ENCODE data around the gene SEMA4D. TPM values are rescaled to one million over a fixed set of nuclear protein-coding genes. Genes with fewer than 3 reads are reported as not detected.

The SEMA4D gene
- total and polyA plus RNA-seq, 2 of the 13 experiments (the other 11 are each of a cell fraction or from before 2014, with no cell fraction given), result 0.13 to 0.16 TPM

DNA sequence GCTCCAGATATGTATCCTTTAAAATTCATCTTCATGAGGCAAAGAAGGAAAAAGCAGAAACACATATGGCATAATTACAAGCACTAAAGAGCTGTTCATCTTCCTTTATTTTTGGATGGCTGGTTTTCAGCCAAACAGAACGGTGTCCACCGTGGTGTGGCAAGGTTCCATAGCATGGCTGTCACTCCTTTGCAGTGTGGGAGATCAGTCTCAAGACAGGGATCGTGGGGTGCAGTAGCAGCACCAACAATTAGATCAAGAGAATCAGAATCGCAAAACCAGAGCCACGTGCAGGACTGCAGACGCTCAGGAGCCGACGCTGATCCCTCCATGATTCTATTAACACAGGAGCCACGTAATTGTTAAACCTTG is 79.5 kb downstream of the SEMA4D start:
- ChIA-PET CTCF (ENCODE audit: low intra/inter-chr PET ratio, low total read pairs) (no interaction called here), POLR2A (no interaction called here)
- FAIRE-seq (no peak), ATAC-seq (no peak), DNase-seq (ENCODE audit: low spot score) (no peak)
- Histone ChIP-seq H3K27ac (ENCODE audit: extremely low read length, insufficient read depth, low read length) (no peak overlapping the region), H2AFZ (ENCODE audit: low read length) (no peak overlapping the region), H3K4me1 (ENCODE audit: insufficient read depth, low read length) (no peaks in the 10 kb centered on the region), H3K9me3 (ENCODE audit: low read length) (no peaks in the 10 kb centered on the region), H3K36me3 (replicated peaks in 1 of 2; ENCODE audit: control insufficient read depth in 1 of 2, insufficient read depth in 2 of 2, low read length in 2 of 2) (no peaks in the 10 kb centered on the region), H3K79me2 (ENCODE audit: insufficient read depth, low read length) (no peaks in the 10 kb centered on the region), H4K20me1 (ENCODE audit: insufficient read depth, low read length) (no peaks in the 10 kb centered on the region), H3K4me2 (ENCODE audit: low read depth, low read length) (no peak overlapping the region), H3K4me3 (replicated peaks in 1 of 3; ENCODE audit: insufficient read depth in 1 of 3, low read depth in 2 of 3, low read length in 3 of 3) (no peak overlapping the region), H3K9ac (ENCODE audit: insufficient read depth, low read depth, low read length) (no peak overlapping the region), H3K27me3 (ENCODE audit: control insufficient read depth in 1 of 2, insufficient read depth in 2 of 2, low read length in 2 of 2) (peaks cover 0 to 8% of the 10 kb centered on the region in 2 experiments; a peak in 1 of 5 replicates)
- intact Hi-C loops (cut with micrococcal nuclease; ENCODE audit: unreplicated experiment), result no loop called here
- TF ChIP-seq HMG20A (CRISPR knock-in tag; IDR thresholded peaks at IDR 0.05; ENCODE audit: borderline replicate concordance), result no peak
- no peak for TF ChIP-seq ZNF563 (CRISPR knock-in tag; IDR thresholded peaks at IDR 0.05)
- no peak for TF ChIP-seq HOXD1 (CRISPR knock-in tag; IDR thresholded peaks at IDR 0.05)
- no peak for TF ChIP-seq HNF1B (CRISPR knock-in tag; IDR thresholded peaks at IDR 0.05)
- WGBS (ENCODE audit: low lambda C conversion rate), result 61% methylated on average over 5 of the region's 9 CpGs
- BruUV-seq (replicated peaks), result no TSS peak
- in situ Hi-C loops (cut with HindIII; ENCODE audit: extremely low pct_ligation_motif_present, low pct_unique_long_range_greater_than_20kb), result no loop called here

- H3K9ac ChIP-seq (ENCODE audit: insufficient read depth, low read depth, low read length), result no peak overlapping the region
- H3K27me3 ChIP-seq (ENCODE audit: control insufficient read depth in 1 of 2, insufficient read depth in 2 of 2, low read length in 2 of 2), result peaks cover 0 to 8% of the 10 kb centered on the region in 2 experiments; a peak in 1 of 5 replicates
- ATAC-seq (no peak), DNase-seq (ENCODE audit: low spot score) (no peak), FAIRE-seq (no peak)
- ChIA-PET POLR2A (no interaction called here), CTCF (ENCODE audit: low intra/inter-chr PET ratio, low total read pairs) (no interaction called here)
- H3K4me2 ChIP-seq (ENCODE audit: low read depth, low read length), result no peak overlapping the region
- no peak overlapping the region for H3K4me3 ChIP-seq (replicated peaks in 1 of 3; ENCODE audit: insufficient read depth in 1 of 3, low read depth in 2 of 3, low read length in 3 of 3)
- BruUV-seq (replicated peaks), result no TSS peak
- no peaks in the 10 kb centered on the region for H3K79me2 ChIP-seq (ENCODE audit: insufficient read depth, low read length)
- no peak overlapping the region for H3K27ac ChIP-seq (ENCODE audit: extremely low read length, insufficient read depth, low read length)
- no peaks in the 10 kb centered on the region for H3K36me3 ChIP-seq (replicated peaks in 1 of 2; ENCODE audit: control insufficient read depth in 1 of 2, insufficient read depth in 2 of 2, low read length in 2 of 2)
- H3K9me3 ChIP-seq (ENCODE audit: low read length), result no peaks in the 10 kb centered on the region
- intact Hi-C loops (cut with micrococcal nuclease; ENCODE audit: unreplicated experiment), result no loop called here
- no peaks in the 10 kb centered on the region for H3K4me1 ChIP-seq (ENCODE audit: insufficient read depth, low read length)
- 57% methylated on average over 4 of the region's 6 CpGs for WGBS (ENCODE audit: low lambda C conversion rate)
- H4K20me1 ChIP-seq (ENCODE audit: insufficient read depth, low read length), result no peaks in the 10 kb centered on the region
- in situ Hi-C loops (cut with HindIII; ENCODE audit: extremely low pct_ligation_motif_present, low pct_unique_long_range_greater_than_20kb), result no loop called here
- no peak overlapping the region for H2AFZ ChIP-seq (ENCODE audit: low read length)
- TF ChIP-seq ZNF501 (CRISPR knock-in tag; IDR thresholded peaks at IDR 0.05) (no peak), PAF1 (CRISPR knock-in tag; IDR thresholded peaks at IDR 0.05) (no peak), ERF (CRISPR knock-in tag; IDR thresholded peaks at IDR 0.05) (no peak), ATRX (CRISPR knock-in tag; IDR thresholded peaks at IDR 0.05; ENCODE audit: borderline replicate concordance) (no peak), SMC3 (IDR thresholded peaks at IDR 0.05; ENCODE audit: low read length) (no peak), CREM (IDR thresholded peaks at IDR 0.05) (no peak), CREM (CRISPR knock-in tag; IDR thresholded peaks at IDR 0.05) (no peak), KDM2A (CRISPR knock-in tag; IDR thresholded peaks at IDR 0.05; ENCODE audit: borderline replicate concordance, low read depth) (no peak), SYNCRIP (IDR thresholded peaks at IDR 0.05; ENCODE audit: insufficient read depth, low read depth, low read length) (no peak), AKAP8 (CRISPR knock-in tag; IDR thresholded peaks at IDR 0.05) (no peak), TEAD2 (CRISPR knock-in tag; IDR thresholded peaks at IDR 0.05) (no peak), ISX (CRISPR knock-in tag; conservative IDR thresholded peaks at IDR 0.05) (no peak), SMYD3 (CRISPR knock-in tag; IDR thresholded peaks at IDR 0.05) (no peak), TAF1 (CRISPR knock-in tag; IDR thresholded peaks at IDR 0.05) (no peak)
- TF ChIP-seq, protein P1, sequence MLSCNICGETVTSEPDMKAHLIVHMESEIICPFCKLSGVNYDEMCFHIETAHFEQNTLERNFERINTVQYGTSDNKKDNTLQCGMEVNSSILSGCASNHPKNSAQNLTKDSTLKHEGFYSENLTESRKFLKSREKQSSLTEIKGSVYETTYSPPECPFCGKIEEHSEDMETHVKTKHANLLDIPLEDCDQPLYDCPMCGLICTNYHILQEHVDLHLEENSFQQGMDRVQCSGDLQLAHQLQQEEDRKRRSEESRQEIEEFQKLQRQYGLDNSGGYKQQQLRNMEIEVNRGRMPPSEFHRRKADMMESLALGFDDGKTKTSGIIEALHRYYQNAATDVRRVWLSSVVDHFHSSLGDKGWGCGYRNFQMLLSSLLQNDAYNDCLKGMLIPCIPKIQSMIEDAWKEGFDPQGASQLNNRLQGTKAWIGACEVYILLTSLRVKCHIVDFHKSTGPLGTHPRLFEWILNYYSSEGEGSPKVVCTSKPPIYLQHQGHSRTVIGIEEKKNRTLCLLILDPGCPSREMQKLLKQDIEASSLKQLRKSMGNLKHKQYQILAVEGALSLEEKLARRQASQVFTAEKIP (CRISPR knock-in tag; IDR thresholded peaks at IDR 0.05; ENCODE audit: borderline replicate concordance), result no peak
Observed at GRCh38 chr9:89417832-89418473, 80.0 kb downstream of the SEMA4D start.
